Measurements from ENCODE around the gene PTPRK.

DNA sequence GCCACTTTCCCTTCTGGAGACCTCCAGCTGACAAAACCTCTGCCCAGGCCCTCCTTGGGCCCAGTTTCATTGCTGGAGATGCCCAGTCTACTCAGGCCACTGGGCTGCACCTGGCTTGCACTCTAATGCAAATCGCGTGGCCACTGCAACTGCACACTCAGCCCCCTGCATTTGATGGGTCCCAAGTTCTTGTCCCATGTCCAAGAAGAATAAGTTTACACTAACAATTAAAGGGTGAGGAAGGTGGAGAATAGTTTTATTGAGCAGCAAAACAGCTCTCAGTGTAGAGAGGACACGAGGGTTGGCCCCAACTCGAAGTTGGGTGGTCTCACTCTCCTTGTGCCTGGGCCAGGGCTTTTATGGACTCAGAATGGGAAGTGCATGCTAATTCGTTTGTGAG is 587.7 kb downstream of the PTPRK start:
- TF ChIP-seq, protein P1, sequence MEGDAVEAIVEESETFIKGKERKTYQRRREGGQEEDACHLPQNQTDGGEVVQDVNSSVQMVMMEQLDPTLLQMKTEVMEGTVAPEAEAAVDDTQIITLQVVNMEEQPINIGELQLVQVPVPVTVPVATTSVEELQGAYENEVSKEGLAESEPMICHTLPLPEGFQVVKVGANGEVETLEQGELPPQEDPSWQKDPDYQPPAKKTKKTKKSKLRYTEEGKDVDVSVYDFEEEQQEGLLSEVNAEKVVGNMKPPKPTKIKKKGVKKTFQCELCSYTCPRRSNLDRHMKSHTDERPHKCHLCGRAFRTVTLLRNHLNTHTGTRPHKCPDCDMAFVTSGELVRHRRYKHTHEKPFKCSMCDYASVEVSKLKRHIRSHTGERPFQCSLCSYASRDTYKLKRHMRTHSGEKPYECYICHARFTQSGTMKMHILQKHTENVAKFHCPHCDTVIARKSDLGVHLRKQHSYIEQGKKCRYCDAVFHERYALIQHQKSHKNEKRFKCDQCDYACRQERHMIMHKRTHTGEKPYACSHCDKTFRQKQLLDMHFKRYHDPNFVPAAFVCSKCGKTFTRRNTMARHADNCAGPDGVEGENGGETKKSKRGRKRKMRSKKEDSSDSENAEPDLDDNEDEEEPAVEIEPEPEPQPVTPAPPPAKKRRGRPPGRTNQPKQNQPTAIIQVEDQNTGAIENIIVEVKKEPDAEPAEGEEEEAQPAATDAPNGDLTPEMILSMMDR (IDR thresholded peaks at IDR 0.05), result no peak
- no peak for TF ChIP-seq POLR2A (IDR thresholded peaks at IDR 0.05)
